ENCODE results near the gene MRPL42.

DNA sequence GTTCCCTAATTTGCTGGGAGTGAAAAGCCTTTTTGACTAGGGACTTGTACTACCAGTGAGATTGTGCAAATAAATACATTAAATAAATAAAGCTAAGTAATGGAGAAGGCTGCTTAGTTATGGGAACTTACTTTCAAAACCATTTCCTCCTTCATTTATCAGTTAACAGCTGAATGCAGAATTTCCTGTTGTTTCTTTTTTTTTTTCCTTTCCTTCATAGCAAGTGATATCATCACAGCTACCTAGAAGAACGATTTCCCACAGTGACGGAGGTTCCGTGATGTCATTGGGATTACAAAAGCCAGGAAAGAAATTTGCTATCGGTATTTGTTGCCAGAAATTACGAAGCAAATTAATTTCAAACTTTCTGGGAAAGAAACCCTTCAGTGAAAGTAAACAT is 63.0 kb downstream of the MRPL42 start:
- TF ChIP-seq, protein P1, sequence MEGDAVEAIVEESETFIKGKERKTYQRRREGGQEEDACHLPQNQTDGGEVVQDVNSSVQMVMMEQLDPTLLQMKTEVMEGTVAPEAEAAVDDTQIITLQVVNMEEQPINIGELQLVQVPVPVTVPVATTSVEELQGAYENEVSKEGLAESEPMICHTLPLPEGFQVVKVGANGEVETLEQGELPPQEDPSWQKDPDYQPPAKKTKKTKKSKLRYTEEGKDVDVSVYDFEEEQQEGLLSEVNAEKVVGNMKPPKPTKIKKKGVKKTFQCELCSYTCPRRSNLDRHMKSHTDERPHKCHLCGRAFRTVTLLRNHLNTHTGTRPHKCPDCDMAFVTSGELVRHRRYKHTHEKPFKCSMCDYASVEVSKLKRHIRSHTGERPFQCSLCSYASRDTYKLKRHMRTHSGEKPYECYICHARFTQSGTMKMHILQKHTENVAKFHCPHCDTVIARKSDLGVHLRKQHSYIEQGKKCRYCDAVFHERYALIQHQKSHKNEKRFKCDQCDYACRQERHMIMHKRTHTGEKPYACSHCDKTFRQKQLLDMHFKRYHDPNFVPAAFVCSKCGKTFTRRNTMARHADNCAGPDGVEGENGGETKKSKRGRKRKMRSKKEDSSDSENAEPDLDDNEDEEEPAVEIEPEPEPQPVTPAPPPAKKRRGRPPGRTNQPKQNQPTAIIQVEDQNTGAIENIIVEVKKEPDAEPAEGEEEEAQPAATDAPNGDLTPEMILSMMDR (conservative IDR thresholded peaks at IDR 0.05) = no peak
- TF ChIP-seq EZH2 (IDR thresholded peaks at IDR 0.05; ENCODE audit: low read depth) = no peak

Measured in PC-9 (cell line).